ENCODE measurements around the gene RAB39A.

Gene RAB39A

GRCh38 chr11:107961480-107961879 lies 33.2 kb downstream of the RAB39A start:
- in situ Hi-C loops (cut with HindIII; ENCODE audit: low sequenced_read_pairs) = no loop called here

DNA sequence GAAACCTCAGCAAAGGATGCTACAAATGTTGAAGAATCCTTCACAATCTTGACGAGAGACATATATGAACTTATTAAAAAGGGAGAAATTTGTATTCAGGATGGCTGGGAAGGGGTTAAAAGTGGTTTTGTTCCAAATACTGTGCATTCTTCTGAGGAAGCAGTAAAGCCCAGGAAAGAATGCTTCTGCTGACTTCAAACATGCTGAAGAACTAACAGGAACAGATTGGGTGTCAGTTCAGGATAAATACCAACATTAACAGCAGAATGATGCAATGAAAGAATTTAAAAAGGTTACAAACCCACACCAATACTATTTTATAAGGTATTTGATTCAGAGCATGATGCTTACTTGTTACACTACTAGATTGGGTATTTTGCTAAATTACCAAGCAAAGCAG lies 33.9 kb downstream of the RAB39A start:
- in situ Hi-C loops (cut with HindIII; ENCODE audit: low sequenced_read_pairs) = no loop called here

- in situ Hi-C loops (cut with HindIII; ENCODE audit: low sequenced_read_pairs) = no loop called here
Observed at GRCh38 chr11:107963091-107963490, 34.8 kb downstream of the RAB39A start.

GRCh38 chr11:107969219-107969618 lies 41.0 kb downstream of the RAB39A start:
- in situ Hi-C loops (cut with HindIII; ENCODE audit: low sequenced_read_pairs) = no loop called here

DNA sequence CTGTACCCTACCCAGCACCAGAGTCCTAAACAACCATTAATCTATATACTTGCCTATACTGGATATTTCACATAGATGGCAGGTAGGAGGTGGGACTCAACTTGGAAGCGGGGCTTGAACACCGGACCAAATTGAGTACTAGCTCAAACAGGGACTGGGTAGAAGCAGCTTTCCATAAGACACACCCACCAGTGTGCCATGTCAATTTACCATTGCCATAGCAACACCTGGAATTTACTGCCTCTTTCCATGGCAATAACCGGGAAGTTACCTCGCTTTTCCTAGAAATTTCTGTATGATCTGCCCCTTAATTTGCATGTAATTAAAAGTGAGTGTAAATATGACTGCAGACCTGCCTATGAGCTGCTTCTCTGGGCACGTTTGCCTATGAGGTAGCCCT lies 41.8 kb downstream of the RAB39A start:
- in situ Hi-C loops (cut with HindIII; ENCODE audit: low sequenced_read_pairs) = no loop called here

DNA sequence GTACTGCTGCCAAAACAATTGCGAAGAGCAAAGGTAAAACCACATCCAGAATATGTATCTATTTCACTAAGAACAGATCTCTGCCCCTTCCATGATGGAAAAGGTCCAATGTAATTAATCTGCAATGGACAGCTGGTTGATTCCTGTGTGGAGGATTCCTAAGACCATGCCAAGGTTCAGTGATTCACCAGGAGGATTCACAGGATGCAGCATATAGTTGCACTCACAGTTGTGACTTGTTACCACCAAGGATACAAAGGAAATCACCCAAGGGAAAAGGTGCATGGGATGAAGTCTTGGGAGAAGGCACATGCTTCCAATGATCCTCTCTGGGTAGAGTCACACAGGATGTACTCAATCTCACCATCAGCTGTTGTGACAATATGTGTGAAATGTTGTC lies 45.4 kb downstream of the RAB39A start:
- in situ Hi-C loops (cut with HindIII; ENCODE audit: low sequenced_read_pairs) = no loop called here

DNA sequence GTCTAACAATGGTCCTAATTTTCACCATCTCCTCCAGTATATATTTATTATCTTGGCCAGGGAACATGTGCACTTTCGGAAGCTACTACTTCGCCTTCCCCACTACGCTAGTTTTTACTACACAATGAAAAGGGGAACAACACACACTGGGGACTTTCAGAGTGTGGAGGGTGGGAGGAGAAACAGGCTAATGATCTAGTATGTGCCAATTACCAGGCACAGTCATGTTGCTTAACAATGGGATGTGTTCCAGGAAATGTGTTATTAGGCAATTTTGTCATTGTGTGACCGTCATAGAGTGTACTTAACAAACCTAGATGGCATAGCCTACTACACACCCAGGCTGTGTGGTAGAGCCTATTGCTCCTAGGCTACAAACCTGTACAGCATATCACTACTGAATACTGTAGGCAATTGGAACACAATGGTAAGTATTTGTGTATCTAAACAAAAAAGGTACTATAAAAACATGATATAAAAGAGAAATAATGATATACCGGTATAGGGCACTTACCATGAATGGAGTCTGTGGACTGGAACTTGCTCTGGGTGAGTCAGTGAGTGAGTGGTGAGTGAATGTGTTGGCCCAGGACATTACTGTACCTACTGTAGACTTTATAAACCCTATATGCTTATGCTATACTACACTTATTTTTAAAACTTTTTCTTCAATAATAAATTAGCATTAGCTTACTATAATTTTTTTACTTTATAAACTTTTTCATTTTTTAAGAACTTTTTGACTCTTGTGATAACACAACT lies 60.3 kb downstream of the RAB39A start:
- in situ Hi-C loops (cut with HindIII; ENCODE audit: low sequenced_read_pairs) = no loop called here

DNA sequence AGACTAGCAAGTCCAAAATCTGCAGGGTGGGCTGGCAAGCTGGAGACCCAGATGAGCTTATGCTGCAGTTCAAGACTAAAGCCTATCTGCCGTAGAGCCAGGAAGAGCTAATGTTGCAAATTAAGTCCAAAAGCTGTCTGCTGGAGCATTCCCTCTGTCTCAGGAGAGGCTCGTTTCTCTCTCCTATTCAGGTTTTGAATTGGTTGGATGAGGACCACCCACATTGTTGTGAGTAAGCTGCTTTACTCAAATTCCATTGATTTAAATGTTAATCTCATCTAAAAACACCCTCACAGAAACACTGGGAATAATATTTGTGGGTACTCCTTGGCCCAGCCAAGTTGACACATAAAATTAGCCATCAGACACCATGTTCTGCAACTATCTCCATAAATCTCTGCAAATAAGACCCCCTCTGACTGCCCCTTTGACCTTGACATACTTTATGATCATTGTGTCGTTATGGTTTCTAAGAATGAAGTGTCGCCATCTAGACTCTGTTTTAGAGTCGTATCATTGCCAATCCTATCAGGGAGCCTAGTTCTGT lies 63.7 kb downstream of the RAB39A start:
- in situ Hi-C loops (cut with HindIII; ENCODE audit: low sequenced_read_pairs) = no loop called here

DNA sequence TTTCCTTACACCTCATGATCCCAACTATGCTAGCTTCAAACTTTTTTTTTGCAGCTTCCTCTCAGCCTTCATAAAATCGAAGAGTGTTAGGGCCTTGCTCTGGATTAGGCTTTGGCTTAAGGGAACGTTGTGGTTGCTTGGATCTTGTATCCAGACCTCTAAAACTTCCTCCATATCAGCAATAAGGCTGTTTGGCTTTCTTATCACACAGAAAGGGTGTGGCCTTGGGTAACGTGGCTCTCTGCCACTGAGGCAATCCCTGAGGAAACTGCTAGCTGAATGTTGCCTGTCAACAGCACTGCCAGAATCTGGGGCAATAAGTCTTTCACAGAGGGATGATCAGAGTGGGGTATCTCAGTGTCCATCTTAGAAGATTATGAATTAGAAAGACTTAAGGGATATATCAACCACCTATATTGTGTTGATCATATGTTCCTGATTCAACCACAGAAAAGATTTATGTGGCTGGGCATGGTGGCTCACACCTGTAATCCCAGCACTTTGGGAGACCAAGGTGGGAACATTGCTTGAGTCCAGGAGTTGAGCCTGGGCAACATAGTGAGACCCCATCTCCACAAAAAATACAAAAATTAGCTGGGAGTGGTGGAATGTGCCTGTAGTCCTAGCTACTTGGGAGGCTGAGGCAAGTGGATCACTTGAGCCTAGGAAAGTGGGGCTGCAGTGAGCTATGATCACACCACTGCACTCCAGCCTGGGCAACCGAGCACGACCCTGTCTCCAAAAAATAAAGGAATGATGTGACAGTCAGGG lies 67.9 kb downstream of the RAB39A start:
- in situ Hi-C loops (cut with HindIII; ENCODE audit: low sequenced_read_pairs) = no loop called here

DNA sequence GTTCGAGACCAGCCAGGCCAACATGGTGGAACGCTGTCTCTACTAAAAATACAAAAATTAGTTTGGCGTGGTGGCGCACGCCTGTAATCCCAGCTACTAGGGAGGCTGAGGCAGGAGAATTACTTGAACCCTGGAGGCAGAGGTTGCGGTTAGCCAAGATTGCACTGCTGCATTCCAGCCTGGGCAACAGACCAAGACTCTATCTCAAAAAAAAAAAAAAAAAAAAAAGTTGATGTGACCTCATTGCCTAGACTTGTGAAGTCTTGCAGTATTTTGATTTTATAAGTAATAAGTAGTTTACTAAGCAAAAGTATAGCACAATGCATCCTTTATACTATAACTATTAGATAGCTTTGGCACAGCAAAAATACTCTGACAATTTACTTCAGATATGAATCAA lies 70.5 kb downstream of the RAB39A start:
- in situ Hi-C loops (cut with HindIII; ENCODE audit: low sequenced_read_pairs) = no loop called here

DNA sequence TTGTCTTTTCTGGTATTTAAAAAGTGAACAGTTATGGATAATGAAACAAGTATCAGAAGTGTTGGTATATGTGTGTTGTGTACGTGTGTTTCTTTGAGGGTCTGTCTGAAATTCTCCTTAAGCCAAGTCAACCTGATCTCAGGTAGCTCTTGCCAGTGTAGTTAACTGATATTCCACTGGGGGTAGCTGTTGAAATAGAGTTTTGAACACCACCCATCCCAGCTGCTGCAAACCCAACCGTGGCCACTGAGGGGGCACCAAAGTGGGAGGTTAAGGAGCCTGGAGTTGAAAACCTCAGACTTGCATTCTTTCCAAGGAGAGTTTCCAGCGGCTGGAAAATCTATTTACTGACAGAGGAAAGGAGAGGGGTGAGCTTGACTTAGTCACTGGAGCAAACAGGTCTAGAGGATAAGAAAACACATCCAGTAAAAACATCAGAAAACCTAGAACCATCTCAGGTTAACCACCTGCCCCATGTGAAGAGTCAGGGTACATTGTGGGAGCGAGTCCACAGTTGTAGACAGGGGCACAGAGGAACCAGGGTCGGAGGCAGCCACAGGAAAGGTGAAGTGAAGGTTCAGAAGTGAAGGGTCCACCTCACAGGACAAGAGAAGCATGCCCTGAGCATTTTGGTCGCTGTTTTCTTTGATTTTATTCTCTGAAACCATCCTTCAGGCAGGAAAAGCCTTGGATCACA lies 71.7 kb downstream of the RAB39A start:
- in situ Hi-C loops (cut with HindIII; ENCODE audit: low sequenced_read_pairs) = no loop called here

GRCh38 chr11:108002476-108002875 lies 74.2 kb downstream of the RAB39A start:
- in situ Hi-C loops (cut with HindIII; ENCODE audit: low sequenced_read_pairs) = no loop called here

- in situ Hi-C loops (cut with HindIII; ENCODE audit: low sequenced_read_pairs) = no loop called here
Observed at GRCh38 chr11:108003623-108004022, 75.4 kb downstream of the RAB39A start.

DNA sequence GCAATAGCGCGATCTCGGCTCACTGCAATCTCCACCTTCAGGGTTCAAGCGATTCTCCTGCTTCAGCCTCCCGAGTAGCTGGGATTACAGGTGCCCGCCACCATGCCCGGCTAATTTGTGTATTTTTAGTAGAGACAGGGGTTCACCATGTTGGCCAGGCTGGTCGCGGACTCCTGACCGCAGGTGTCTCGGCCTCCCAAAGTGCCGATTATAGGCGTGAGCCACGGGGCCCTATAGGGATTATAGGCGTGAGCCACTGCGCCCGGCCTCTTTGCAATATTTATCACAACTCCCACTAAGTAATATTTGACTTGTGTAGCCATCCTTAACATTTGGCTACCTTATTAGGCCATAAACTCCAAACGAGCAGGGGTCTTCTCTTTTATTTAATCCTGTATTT lies 79.6 kb downstream of the RAB39A start:
- in situ Hi-C loops (cut with HindIII; ENCODE audit: low sequenced_read_pairs) = no loop called here

DNA sequence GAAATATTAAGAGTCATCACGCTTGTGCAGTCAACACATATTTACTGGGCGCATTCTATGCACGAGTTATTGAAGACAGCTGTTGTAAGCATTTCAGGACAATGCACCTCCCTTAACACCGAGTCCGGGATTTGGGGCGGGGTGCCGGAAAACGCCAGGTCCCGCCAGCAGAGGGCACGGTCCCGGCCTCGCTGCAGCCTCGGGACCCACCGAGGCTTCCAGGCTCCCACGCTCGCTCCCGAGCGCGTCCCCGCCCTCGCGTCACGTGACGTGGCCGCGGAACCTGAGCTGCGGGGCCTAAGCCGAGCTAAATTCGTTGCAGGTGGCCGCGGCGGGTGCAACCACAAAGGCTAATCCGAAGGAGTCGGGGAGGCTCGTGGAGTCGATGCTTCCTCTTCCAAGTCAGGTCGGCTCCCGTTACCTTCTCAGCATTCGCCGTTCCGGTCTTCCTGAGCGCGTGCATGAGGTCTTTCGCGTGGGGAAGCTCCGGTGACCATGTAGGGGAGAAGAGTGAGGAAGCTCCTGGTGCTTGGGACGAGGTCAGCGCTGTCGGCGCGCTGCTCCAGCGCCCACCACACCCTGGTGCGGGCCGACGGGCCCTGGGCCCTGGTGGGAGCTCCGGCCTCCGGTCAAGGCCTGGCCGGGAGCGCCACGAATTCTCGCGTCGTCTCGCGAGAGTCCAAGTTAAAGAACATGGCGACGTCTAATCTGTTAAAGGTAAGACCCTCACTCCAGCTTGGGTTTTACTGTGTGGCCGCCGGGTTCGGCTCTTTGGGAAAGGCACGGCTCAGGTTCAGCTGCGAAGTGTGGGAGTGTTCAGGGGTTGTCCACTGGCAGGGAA lies 80.6 kb downstream of the RAB39A start, which contains the start of gene CUL5:
Gene CUL5, plus strand, starts transcription at position 243 of the 841 bp plus-strand sequence. Its CDS starts 451 bp downstream, at position 694.
- in situ Hi-C loops (cut with HindIII; ENCODE audit: low sequenced_read_pairs) = no loop called here

GRCh38 chr11:108009497-108010370 lies 81.5 kb downstream of the RAB39A start:
- in situ Hi-C loops (cut with HindIII; ENCODE audit: low sequenced_read_pairs) = no loop called here

DNA sequence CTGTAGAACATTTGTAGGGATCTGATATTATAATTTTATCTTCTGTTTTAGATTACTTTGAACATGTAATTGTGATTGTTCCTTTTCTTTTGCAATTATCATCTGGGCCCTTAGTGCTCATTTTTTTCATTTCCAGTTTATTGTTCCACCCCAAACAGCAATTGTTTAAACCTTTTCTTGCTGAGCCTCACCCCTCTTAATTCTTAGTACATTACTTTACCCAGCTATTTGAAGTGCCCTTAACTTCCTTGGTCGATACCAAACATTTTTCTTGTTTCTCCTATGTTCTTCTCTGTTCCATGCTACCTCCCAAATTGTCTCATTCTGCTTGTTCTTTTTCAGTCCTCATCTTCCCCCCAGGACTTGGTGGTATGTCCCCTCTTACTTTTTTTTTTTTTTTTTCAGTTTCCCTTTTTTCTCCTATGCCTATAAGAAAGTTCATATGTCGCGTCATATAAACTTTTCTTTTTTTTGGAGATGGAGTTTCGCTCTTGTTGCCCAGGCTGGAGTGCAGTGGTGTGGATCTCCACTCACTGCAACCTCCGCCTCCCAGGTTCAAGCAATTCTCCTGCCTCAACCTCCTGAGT lies 84.0 kb downstream of the RAB39A start:
- in situ Hi-C loops (cut with HindIII; ENCODE audit: low sequenced_read_pairs) = no loop called here
